ENCODE results near the gene JARID2. TPM values are rescaled to one million over a fixed set of nuclear protein-coding genes. Genes with fewer than 3 reads are reported as not detected.

The JARID2 gene
- total RNA-seq, 1 donor = 9.1 TPM

- H3K4me3 ChIP-seq (ENCODE audit: low read depth, low read length) = no peak overlapping the region
- DNase-seq (ENCODE audit: low read depth) = no peak
- no peak for TF ChIP-seq CTCF (IDR thresholded peaks at IDR 0.05; ENCODE audit: insufficient read depth, low read depth, low read length)
Observed at GRCh38 chr6:15522856-15523529, 277.1 kb downstream of the JARID2 start.

- DNase-seq (ENCODE audit: low read depth) = no peak
- no peak overlapping the region for H3K4me3 ChIP-seq (ENCODE audit: low read depth, low read length)
- TF ChIP-seq CTCF (IDR thresholded peaks at IDR 0.05; ENCODE audit: insufficient read depth, low read depth, low read length) = no peak
Observed at GRCh38 chr6:15523679-15524630, 278.1 kb downstream of the JARID2 start.

- no peak for DNase-seq (ENCODE audit: low read depth)
- no peak for TF ChIP-seq CTCF (IDR thresholded peaks at IDR 0.05; ENCODE audit: insufficient read depth, low read depth, low read length)
- no peak overlapping the region for H3K4me3 ChIP-seq (ENCODE audit: low read depth, low read length)
Observed at GRCh38 chr6:15524861-15525401, 279.1 kb downstream of the JARID2 start.

- TF ChIP-seq CTCF (IDR thresholded peaks at IDR 0.05; ENCODE audit: insufficient read depth, low read depth, low read length) = no peak
- H3K4me3 ChIP-seq (ENCODE audit: low read depth, low read length) = no peak overlapping the region
- DNase-seq (ENCODE audit: low read depth) = no peak
Observed at GRCh38 chr6:15526212-15526701, 280.4 kb downstream of the JARID2 start.

- no peak for TF ChIP-seq CTCF (IDR thresholded peaks at IDR 0.05; ENCODE audit: insufficient read depth, low read depth, low read length)
- H3K4me3 ChIP-seq (ENCODE audit: low read depth, low read length) = no peak overlapping the region
- DNase-seq (ENCODE audit: low read depth) = no peak
Observed at GRCh38 chr6:15527838-15528617, 282.2 kb downstream of the JARID2 start.

- no peak for TF ChIP-seq CTCF (IDR thresholded peaks at IDR 0.05; ENCODE audit: insufficient read depth, low read depth, low read length)
- no peak for DNase-seq (ENCODE audit: low read depth)
Observed at GRCh38 chr6:15528870-15529269, 283.0 kb downstream of the JARID2 start.

More at GRCh38 chr6:15528870-15529269, 283.0 kb downstream of the JARID2 start:
- H3K4me3 ChIP-seq (ENCODE audit: low read depth, low read length) = no peak overlapping the region
